ENCODE measurements around the gene EPN1. TPM values are rescaled to one million over a fixed set of nuclear protein-coding genes. Genes with fewer than 3 reads are reported as not detected.

The EPN1 gene
- total RNA-seq, 1 donor from 2014 or later, result 151 TPM

- DNase-seq (ENCODE audit: low read depth), result no peak
- no peak overlapping the region for H3K4me3 ChIP-seq (ENCODE audit: low read depth, low read length)
- TF ChIP-seq, protein P1, sequence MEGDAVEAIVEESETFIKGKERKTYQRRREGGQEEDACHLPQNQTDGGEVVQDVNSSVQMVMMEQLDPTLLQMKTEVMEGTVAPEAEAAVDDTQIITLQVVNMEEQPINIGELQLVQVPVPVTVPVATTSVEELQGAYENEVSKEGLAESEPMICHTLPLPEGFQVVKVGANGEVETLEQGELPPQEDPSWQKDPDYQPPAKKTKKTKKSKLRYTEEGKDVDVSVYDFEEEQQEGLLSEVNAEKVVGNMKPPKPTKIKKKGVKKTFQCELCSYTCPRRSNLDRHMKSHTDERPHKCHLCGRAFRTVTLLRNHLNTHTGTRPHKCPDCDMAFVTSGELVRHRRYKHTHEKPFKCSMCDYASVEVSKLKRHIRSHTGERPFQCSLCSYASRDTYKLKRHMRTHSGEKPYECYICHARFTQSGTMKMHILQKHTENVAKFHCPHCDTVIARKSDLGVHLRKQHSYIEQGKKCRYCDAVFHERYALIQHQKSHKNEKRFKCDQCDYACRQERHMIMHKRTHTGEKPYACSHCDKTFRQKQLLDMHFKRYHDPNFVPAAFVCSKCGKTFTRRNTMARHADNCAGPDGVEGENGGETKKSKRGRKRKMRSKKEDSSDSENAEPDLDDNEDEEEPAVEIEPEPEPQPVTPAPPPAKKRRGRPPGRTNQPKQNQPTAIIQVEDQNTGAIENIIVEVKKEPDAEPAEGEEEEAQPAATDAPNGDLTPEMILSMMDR (conservative IDR thresholded peaks at IDR 0.05; ENCODE audit: low read depth, low read length), result no peak
Measured at GRCh38 chr19:55673889-55674288, 1.1 kb upstream of the EPN1 start.

DNA sequence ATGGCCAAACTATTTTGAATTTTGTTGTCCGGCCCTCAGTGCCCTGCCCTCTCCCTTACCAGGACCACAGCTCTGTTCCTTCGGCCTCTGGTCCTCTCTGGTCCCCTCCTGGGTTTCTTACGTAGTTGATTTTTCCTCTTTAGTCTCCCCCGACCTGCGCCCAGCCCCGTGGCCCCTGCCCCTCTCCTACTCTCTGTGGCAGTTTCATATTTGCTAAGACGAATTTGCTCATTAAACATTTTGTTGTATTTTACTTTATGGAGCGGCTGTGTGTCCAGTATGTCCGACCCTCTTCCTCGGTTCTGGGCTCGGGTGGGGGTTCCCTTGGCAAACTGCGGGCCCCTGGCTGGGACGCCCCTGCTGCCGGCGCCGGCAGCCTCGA, 576 bp upstream of the EPN1 start:
- TF ChIP-seq, protein P1 (conservative IDR thresholded peaks at IDR 0.05; ENCODE audit: low read depth, low read length), result no peak
- peak overlapping the region; percentile 60 for H3K4me3 ChIP-seq (ENCODE audit: low read depth, low read length)
- DNase-seq (ENCODE audit: low read depth), result no peak

DNA sequence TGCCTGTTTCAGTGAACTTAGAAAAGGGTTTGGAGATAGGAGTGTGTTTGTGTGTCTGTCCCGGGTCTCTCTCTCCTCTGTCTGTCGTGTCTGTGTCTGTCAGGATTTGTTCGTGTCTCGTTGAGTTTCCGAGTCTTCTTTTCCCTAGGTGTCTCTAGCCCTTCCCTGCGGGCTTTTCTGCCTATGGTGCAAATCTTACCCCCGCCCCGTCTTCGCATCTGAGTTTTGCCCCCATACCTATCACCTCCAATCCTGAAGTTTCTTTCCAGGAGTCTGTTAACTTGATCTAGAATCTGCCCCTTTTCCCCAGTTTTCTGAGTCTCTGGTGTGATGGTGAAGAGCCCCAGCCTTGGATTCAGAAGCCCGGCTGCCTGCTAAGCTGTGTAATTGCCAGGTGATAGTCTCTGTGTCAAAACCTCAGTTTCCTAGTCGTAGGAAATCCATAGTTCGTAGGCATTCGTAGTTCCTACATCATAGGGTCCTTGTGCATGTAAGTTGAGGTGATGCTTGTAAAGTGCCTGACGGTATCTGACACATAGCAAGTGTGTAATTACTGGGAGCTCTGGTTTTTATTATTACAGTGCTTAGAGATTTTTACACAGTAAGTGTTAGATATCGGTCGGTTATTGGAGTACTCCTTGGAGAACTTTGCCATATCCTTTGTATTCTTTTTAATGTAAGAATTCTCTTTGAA, 782 bp downstream of the EPN1 start:
- DNase-seq (ENCODE audit: low read depth), result no peak
- TF ChIP-seq, protein P1 (conservative IDR thresholded peaks at IDR 0.05; ENCODE audit: low read depth, low read length), result no peak
- H3K4me3 ChIP-seq (ENCODE audit: low read depth, low read length), result peak overlapping the region; percentile 60

GRCh38 chr19:55676383-55676782, 1.4 kb downstream of the EPN1 start:
- DNase-seq (ENCODE audit: low read depth), result no peak
- TF ChIP-seq, protein P1 (conservative IDR thresholded peaks at IDR 0.05; ENCODE audit: low read depth, low read length), result peak; percentile 21
- peak overlapping the region; percentile 60 for H3K4me3 ChIP-seq (ENCODE audit: low read depth, low read length)

DNA sequence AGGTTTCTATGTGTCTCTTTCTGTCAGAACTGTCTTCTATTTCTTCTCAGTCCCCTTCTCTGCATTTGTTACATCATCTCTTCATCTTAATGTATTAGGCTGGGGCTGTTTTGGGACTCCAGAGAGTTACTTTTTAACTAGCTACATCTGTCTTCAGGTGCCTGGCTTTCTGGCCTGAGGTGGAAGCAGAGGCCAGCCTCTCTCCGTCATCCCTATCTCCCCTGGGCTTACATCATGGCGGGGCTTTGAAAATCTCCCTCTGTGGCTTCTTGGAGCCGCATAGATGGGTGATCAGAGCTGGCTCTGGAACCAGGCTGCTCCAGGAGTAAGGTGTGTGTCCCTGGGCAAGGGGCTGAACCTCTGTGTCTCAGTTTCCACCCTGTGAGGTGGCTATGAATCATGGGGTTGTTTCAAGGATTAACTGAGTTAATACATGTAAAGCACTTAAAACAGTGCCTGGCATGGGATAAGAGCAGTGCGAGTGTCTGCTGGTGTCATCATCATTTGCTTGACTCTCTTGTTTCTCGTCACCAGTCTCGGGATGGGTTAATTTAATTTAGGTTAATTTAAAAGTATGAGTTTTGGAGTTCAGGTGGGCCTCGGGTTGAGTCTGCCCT, 2.0 kb downstream of the EPN1 start:
- H3K4me3 ChIP-seq (ENCODE audit: low read depth, low read length), result peak overlapping the region; percentile 60
- no peak for DNase-seq (ENCODE audit: low read depth)
- TF ChIP-seq, protein P1 (conservative IDR thresholded peaks at IDR 0.05; ENCODE audit: low read depth, low read length), result no peak

DNA sequence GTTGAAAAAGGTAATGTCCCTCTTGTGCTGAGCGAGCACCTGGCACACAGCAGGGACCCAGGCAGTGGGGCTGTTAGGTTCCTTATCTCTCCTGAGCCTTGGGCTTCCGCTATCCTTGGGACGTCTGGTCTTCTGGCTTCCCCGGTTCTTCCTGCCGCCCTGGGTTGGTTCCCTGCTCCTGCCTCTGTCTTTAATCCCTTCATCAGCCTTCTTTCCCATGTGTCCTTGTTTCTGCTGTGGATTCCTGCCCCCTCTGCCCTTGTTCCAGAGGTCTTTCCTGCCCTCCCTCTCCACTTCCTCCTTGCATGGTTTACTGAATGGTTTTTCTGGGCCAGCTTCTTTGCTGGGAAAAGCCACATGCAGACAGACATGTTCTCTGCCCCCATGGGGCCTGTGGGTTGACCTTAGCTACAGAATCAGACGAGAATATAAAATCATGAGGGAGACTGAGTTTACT, 2.6 kb downstream of the EPN1 start:
- no peak for DNase-seq (ENCODE audit: low read depth)
- TF ChIP-seq, protein P1 (conservative IDR thresholded peaks at IDR 0.05; ENCODE audit: low read depth, low read length), result no peak
- H3K4me3 ChIP-seq (ENCODE audit: low read depth, low read length), result no peak overlapping the region

All from epithelial cell of proximal tubule (primary cell).